Gastroesophageal sphincter (tissue), 4 donors: Measurements from ENCODE around the gene VWA7. TPM values are rescaled to one million over a fixed set of nuclear protein-coding genes. Genes with fewer than 3 reads are reported as not detected.
"Not testable (repeated sequence)": the region's sequence is repeated elsewhere in the genome, so short reads cannot be mapped to it uniquely, and the experiment has no call there.

Source experiments
- ATAC-seq: fragments of 150-250 bp; one replicate; pipeline ENCODE4 v1.9.1; 2016; ENCODE audit warnings: mild to moderate bottlenecking, moderate library complexity
- H3K27ac ChIP-seq, 4 donors: fragments of 200-600 bp; sonication (generic) in 3 of 4; 1 replicate in 3 of 4; 2 replicates in 1 of 4; pipeline ENCODE4 v1.5.1; 2016 to 2019
- H3K27me3 ChIP-seq: fragments of 200-600 bp; sonication (generic); one replicate; pipeline ENCODE4 v1.5.1; 2019
- H3K36me3 ChIP-seq, 2 donors: fragments of 200-600 bp; sonication (generic); one replicate each; pipeline ENCODE4 v1.5.1; 2019; ENCODE audit warnings: control low read depth in 1 of 2
- H3K4me1 ChIP-seq, 3 donors: fragments of 200-600 bp; sonication (generic); 1 replicate in 2 of 3; 2 replicates in 1 of 3; pipeline ENCODE4 v1.5.1; 2016 to 2019; ENCODE audit warnings: control low read depth in 2 of 3
- H3K4me3 ChIP-seq, 2 donors: fragments of 200-600 bp; sonication (generic); one replicate each; pipeline ENCODE4 v1.5.1; 2019; ENCODE audit warnings: mild to moderate bottlenecking in 1 of 2, moderate library complexity in 1 of 2
- H3K9me3 ChIP-seq, 3 donors: fragments of 200-600 bp; sonication (generic); one replicate each; pipeline ENCODE4 v1.5.1; 2017 to 2019; ENCODE audit warnings: control low read depth in 2 of 3
- CTCF ChIP-seq, 4 experiments: fragments of 200-600 bp in 2 of 4; fragments of 450-650 bp in 2 of 4; sonication (generic) in 1 of 4; IDR thresholded peaks; one replicate each; pipeline ENCODE4 v1.5.1; 2017 to 2019; ENCODE audit warnings: antibody characterized with exemption in 4 of 4, mild to moderate bottlenecking in 2 of 4, moderate library complexity in 2 of 4
- EP300 ChIP-seq: sonication (generic); formaldehyde crosslinking; IDR thresholded peaks from one replicate; pipeline ENCODE4 v1.6.1; 2017; ENCODE audit warnings: antibody characterized with exemption, mild to moderate bottlenecking
- POLR2A ChIP-seq, 2 donors: fragments of 450-650 bp; IDR thresholded peaks; one replicate each; pipeline ENCODE4 v1.6.1; 2017; ENCODE audit warnings: antibody characterized with exemption in 2 of 2, mild to moderate bottlenecking in 2 of 2, moderate library complexity in 1 of 2
- POLR2AphosphoS5 ChIP-seq: sonication (generic); formaldehyde crosslinking; IDR thresholded peaks from one replicate; pipeline ENCODE4 v1.6.1; 2017; ENCODE audit warnings: antibody characterized with exemption
- WGBS, 2 donors: methylation state at CpG; one replicate each; pipeline ENCODE4 v1.1.5; 2018; ENCODE audit warnings: low coverage in 1 of 2; 5-methylcytosine and 5-hydroxymethylcytosine counted together
- total RNA-seq, 4 donors: library from RNA; depleted of rRNA; stranded (reverse); fragments of >200 nt; gene quantifications; one replicate each; pipeline ENCODE4 v1.1.0, GENCODE V29; 2016

VWA7 gene
- total RNA-seq, 4 donors from 2014 or later, result 0.12 to 0.54 (median 0.31) TPM

GRCh38 chr6:31811645-31812044 lies 34.5 kb upstream of the VWA7 start:
- ATAC-seq, result no peak
- no peaks in the 10 kb centered on the region for H3K9me3 ChIP-seq
- TF ChIP-seq POLR2A (IDR thresholded peaks at IDR 0.05), result no peak
- TF ChIP-seq CTCF (IDR thresholded peaks at IDR 0.05), result no peak
- no peaks in the 10 kb centered on the region for H3K27me3 ChIP-seq
- H3K36me3 ChIP-seq, result no peaks in the 10 kb centered on the region
- H3K27ac ChIP-seq, result no peak overlapping the region
- no peak overlapping the region for H3K4me3 ChIP-seq
- WGBS, 2 donors, result 94 to 96% methylated on average over 6 of the region's 12 CpGs
- H3K4me1 ChIP-seq, result peaks cover 3 to 22% (median 7%) of the 10 kb centered on the region in 3 donors

- H3K4me3 ChIP-seq, result not testable (repeated sequence)
- peaks cover 4 to 33% (median 7%) of the 10 kb centered on the region in 3 donors for H3K4me1 ChIP-seq
- WGBS, 2 donors, result 85 to 88% methylated on average over 3 to 10 of the region's 10 CpGs
Observed at GRCh38 chr6:31808599-31808998, 31.5 kb upstream of the VWA7 start.

GRCh38 chr6:31806470-31807272 lies 29.5 kb upstream of the VWA7 start, which contains the start of gene LSM2:
Gene LSM2 (minus strand): TSS chr6:31806966. CDS start chr6:31806757, 209 bp downstream.
- ATAC-seq, result peak; percentile 99
- peaks cover 0 to 19% of the 10 kb centered on the region in 2 donors for H3K36me3 ChIP-seq
- WGBS, 2 donors, result 0 to 1% methylated on average over 5 to 25 of the region's 51 CpGs
- peak within 1 kb of the TSS; percentile 90 to 96 (median 92) for H3K27ac ChIP-seq
- H3K4me1 ChIP-seq, result peaks cover 3 to 26% (median 5%) of the 10 kb centered on the region in 3 donors
- H3K9me3 ChIP-seq, result no peaks in the 10 kb centered on the region
- no peaks in the 10 kb centered on the region for H3K27me3 ChIP-seq
- TF ChIP-seq POLR2A (IDR thresholded peaks at IDR 0.05) (peak; percentile 79 to 80), CTCF (IDR thresholded peaks at IDR 0.05) (peak in 2 of 4 experiments; percentile 34 to 41), EP300 (no peak), POLR2AphosphoS5 (peak; percentile 91)
- H3K4me3 ChIP-seq, result peak within 1 kb of the TSS; percentile 59 to 63

More at GRCh38 chr6:31808599-31808998, 31.5 kb upstream of the VWA7 start:
- ATAC-seq, H3K27me3 ChIP-seq, H3K9me3 ChIP-seq, H3K36me3 ChIP-seq: not testable (repeated sequence)
- H3K27ac ChIP-seq, result peak overlapping the region in 1 of 4 donors; percentile 93

GRCh38 chr6:31805939-31806469 lies 28.9 kb upstream of the VWA7 start:
- Histone ChIP-seq H3K4me3 (peak overlapping the region; percentile 59 to 63), H3K36me3 (peaks cover 0 to 24% of the 10 kb centered on the region in 2 donors), H3K27ac (peak overlapping the region; percentile 90 to 96 (median 92)), H3K9me3 (no peaks in the 10 kb centered on the region), H3K27me3 (no peaks in the 10 kb centered on the region), H3K4me1 (peaks cover 3 to 26% (median 5%) of the 10 kb centered on the region in 3 donors)
- ATAC-seq, result peak; percentile 2
- 3 to 12% methylated on average over 5 to 7 of the region's 7 CpGs for WGBS, 2 donors
- TF ChIP-seq POLR2A (IDR thresholded peaks at IDR 0.05) (no peak), POLR2AphosphoS5 (no peak), CTCF (IDR thresholded peaks at IDR 0.05) (no peak), EP300 (no peak)

- not testable (repeated sequence) for H3K27me3 ChIP-seq, H3K9me3 ChIP-seq, ATAC-seq, H3K27ac ChIP-seq, H3K4me3 ChIP-seq
- H3K36me3 ChIP-seq, result peaks cover 0 to 36% of the 10 kb centered on the region in 2 donors
- WGBS, 2 donors, result 86% methylated on average over 6 of the region's 8 CpGs; no CpG with 5 or more reads in 1 of the 2 donors
- peaks cover 3 to 18% (median 7%) of the 10 kb centered on the region in 3 donors for H3K4me1 ChIP-seq
Observed at GRCh38 chr6:31801031-31801927, 24.2 kb upstream of the VWA7 start.
